ENCODE measurements around the gene SPCS1. TPM values are rescaled to one million over a fixed set of nuclear protein-coding genes. Genes with fewer than 3 reads are reported as not detected.
A peak's percentile ranks its signal among the peaks of the same experiment; 100 is the strongest.

SPCS1 gene
- polyA plus RNA-seq, 2 of the 4 experiments (the other 2 are of a cell fraction) = 180 to 184 TPM

DNA sequence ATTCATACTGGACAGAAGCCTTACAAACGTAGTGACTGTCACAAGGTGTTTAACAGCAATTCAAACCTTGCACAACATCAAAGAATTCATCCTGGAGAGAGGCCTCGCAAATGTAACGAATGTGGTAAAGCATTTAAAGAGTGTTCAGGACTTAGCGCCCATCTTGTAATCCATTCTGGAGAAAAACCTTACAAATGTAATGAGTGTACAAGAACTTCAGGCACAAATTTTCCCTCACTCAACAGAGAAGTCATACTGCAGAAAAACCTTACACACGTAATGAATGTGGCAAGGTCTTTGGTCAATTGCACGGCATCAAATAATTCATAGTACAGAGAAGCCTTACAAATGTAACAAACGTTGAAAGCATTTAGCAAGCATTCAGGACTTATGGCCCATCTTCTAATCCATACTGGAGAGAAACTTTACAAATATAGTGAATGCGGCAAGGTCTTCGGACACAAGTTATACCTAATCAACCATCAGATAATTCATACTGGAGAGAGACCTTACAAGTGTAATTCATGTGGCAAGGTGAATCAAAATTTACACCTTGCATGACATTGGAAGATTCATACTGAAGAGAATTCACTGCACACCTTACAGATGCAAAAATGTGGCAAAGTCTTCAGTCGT lies 27.5 kb downstream of the SPCS1 start (continued):
- TF ChIP-seq, protein P1, sequence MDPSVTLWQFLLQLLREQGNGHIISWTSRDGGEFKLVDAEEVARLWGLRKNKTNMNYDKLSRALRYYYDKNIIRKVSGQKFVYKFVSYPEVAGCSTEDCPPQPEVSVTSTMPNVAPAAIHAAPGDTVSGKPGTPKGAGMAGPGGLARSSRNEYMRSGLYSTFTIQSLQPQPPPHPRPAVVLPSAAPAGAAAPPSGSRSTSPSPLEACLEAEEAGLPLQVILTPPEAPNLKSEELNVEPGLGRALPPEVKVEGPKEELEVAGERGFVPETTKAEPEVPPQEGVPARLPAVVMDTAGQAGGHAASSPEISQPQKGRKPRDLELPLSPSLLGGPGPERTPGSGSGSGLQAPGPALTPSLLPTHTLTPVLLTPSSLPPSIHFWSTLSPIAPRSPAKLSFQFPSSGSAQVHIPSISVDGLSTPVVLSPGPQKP (IDR thresholded peaks at IDR 0.05; ENCODE audit: low read depth, low read length) = no peak
- no peak for TF ChIP-seq ZSCAN20 (CRISPR knock-in tag; IDR thresholded peaks at IDR 0.05)

DNA sequence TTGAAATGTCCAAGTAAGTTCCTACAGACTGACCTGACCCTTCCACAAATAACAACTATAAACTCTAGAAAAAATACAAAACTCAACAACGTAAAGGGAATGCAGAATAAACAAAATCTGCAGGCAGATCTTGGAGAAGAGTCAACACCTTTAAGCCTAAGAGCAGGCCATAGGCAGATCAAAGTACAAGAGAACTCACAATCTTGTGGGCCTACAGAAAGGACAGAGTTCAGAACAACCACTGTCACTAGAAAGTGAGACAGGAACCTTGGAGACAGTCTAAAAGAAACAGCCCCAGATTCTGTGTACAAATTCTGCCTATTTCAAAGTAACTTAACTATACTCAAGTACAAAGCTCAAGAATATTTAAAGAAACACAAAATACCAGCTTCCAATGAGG lies 33.8 kb downstream of the SPCS1 start:
- ChIA-PET CTCF (interaction anchor here (1.0 kb wide), 1 partner anchor 101 kb away, joined by 3 read pairs; no protein-coding TSS in a partner anchor), POLR2A (no interaction called here)
- Histone ChIP-seq H3K27ac (no peak overlapping the region), H3K4me2 (no peak overlapping the region), H3K9me3 (no peaks in the 10 kb centered on the region), H3K4me3 (no peak overlapping the region), H3K4me1 (no peaks in the 10 kb centered on the region)
- ATAC-seq (no peak), DNase-seq (ENCODE audit: low read depth in 1 of 2, low spot score in 1 of 2) (no peak), FAIRE-seq (no peak)
- TF ChIP-seq NPAS2 (CRISPR knock-in tag; IDR thresholded peaks at IDR 0.05; ENCODE audit: borderline replicate concordance) (no peak), FOXS1 (CRISPR knock-in tag; IDR thresholded peaks at IDR 0.05) (no peak), CBX2 (IDR thresholded peaks at IDR 0.05; ENCODE audit: borderline replicate concordance, low read depth) (no peak), CBX8 (IDR thresholded peaks at IDR 0.05) (no peak), KDM1A (IDR thresholded peaks at IDR 0.05; ENCODE audit: low read depth) (no peak), ZC3H11A (IDR thresholded peaks at IDR 0.05) (no peak), POLR2AphosphoS2 (conservative IDR thresholded peaks at IDR 0.05; ENCODE audit: low read length) (no peak), JUNB (IDR thresholded peaks at IDR 0.05) (no peak), ZNF302 (CRISPR knock-in tag; IDR thresholded peaks at IDR 0.05) (no peak)
- TF ChIP-seq, protein P2, sequence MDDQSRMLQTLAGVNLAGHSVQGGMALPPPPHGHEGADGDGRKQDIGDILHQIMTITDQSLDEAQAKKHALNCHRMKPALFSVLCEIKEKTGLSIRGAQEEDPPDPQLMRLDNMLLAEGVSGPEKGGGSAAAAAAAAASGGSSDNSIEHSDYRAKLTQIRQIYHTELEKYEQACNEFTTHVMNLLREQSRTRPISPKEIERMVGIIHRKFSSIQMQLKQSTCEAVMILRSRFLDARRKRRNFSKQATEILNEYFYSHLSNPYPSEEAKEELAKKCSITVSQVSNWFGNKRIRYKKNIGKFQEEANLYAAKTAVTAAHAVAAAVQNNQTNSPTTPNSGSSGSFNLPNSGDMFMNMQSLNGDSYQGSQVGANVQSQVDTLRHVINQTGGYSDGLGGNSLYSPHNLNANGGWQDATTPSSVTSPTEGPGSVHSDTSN (IDR thresholded peaks at IDR 0.05) = no peak
- 71% methylated on average over 1 of the region's 1 CpG for WGBS (ENCODE audit: missing lambda C conversion rate)

DNA sequence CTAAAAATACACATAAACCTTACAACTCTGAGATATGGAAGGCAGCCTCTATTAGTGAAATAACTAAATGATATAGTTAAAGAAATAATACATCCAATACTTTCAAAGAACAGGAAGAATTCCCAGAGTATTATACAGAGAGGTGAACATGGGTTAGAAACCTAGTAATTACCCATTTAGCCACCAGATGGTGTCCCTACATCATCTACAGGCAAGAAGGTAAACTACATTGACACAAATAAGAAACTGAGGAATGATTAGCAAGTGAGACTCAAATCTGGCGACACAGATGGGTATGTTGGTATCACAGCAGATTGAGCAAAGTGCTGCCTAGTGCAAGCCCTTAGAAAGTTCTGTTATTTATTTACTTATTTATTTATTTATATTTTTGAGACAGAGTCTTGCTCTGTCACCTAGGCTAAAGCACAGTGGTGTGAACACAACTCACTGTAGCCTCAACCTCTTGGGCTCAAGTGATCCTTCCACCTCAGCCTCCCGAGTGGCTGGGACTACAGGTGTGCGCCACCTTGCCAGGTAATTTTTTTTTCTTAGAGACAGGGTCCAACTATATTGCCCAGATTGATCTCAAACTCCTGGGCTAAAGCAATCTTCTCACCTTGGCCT lies 36.6 kb downstream of the SPCS1 start:
- no peak overlapping the region for H3K27ac ChIP-seq
- ChIA-PET POLR2A (no interaction called here), CTCF (interaction anchor here (0.6 to 2.3 kb wide), 6 partner anchors 11 to 331 kb away, joined by 3 to 5 read pairs (median 3); no protein-coding TSS in a partner anchor)
- peak; percentile 43; the same call in 2 of the 3 replicates for TF ChIP-seq SMC3 (IDR thresholded peaks at IDR 0.05)
- TF ChIP-seq HOXB13 (CRISPR knock-in tag; IDR thresholded peaks at IDR 0.05; ENCODE audit: low read depth) = no peak
- TF ChIP-seq RAD21 (conservative IDR thresholded peaks at IDR 0.05 in 1 of 2, IDR thresholded peaks at IDR 0.05 in 1 of 2) = peak; percentile 56 to 68
- TF ChIP-seq, protein P3, sequence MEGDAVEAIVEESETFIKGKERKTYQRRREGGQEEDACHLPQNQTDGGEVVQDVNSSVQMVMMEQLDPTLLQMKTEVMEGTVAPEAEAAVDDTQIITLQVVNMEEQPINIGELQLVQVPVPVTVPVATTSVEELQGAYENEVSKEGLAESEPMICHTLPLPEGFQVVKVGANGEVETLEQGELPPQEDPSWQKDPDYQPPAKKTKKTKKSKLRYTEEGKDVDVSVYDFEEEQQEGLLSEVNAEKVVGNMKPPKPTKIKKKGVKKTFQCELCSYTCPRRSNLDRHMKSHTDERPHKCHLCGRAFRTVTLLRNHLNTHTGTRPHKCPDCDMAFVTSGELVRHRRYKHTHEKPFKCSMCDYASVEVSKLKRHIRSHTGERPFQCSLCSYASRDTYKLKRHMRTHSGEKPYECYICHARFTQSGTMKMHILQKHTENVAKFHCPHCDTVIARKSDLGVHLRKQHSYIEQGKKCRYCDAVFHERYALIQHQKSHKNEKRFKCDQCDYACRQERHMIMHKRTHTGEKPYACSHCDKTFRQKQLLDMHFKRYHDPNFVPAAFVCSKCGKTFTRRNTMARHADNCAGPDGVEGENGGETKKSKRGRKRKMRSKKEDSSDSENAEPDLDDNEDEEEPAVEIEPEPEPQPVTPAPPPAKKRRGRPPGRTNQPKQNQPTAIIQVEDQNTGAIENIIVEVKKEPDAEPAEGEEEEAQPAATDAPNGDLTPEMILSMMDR (IDR thresholded peaks at IDR 0.05) = peak; percentile 59
- no peaks in the 10 kb centered on the region for H3K9me3 ChIP-seq
- peak; percentile 31 to 33 for DNase-seq (ENCODE audit: low read depth in 1 of 2, low spot score in 1 of 2)
- WGBS (ENCODE audit: missing lambda C conversion rate) = 66% methylated on average over 3 of the region's 3 CpGs
- FAIRE-seq = no peak
- H3K4me3 ChIP-seq = no peak overlapping the region
- no peaks in the 10 kb centered on the region for H3K4me1 ChIP-seq
- peak; percentile 66 to 83; a peak in 3 of 6 replicates for ATAC-seq
- no peak overlapping the region for H3K4me2 ChIP-seq

DNA sequence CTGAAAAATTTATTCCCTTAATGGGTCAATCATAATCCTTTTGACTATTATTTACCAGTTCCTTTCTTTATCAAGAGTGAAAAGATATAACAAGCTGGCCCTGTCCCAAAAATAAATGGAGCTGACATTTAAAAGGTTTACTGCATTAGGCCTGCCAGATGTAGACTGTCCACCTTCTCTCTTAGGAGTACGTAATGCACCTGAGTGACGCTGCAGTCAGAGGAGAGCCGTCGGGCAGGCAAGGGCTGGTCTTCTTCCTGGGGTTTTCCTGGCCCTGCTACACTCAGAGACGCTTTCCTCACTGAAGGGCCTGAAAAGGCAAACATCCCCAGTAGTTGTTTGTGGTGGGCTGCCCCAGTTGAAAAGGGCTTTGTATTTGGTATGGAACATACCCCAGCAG lies 37.2 kb downstream of the SPCS1 start:
- no peak overlapping the region for H3K4me3 ChIP-seq
- TF ChIP-seq, protein P4, sequence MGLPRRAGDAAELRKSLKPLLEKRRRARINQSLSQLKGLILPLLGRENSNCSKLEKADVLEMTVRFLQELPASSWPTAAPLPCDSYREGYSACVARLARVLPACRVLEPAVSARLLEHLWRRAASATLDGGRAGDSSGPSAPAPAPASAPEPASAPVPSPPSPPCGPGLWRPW (IDR thresholded peaks at IDR 0.05) = no peak
- TF ChIP-seq POLR2A (IDR thresholded peaks at IDR 0.05; ENCODE audit: low read length) (no peak), RFX5 (IDR thresholded peaks at IDR 0.05) (no peak), HEYL (CRISPR knock-in tag; IDR thresholded peaks at IDR 0.05) (no peak)
- TF ChIP-seq, protein P5, sequence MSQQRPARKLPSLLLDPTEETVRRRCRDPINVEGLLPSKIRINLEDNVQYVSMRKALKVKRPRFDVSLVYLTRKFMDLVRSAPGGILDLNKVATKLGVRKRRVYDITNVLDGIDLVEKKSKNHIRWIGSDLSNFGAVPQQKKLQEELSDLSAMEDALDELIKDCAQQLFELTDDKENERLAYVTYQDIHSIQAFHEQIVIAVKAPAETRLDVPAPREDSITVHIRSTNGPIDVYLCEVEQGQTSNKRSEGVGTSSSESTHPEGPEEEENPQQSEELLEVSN (IDR thresholded peaks at IDR 0.05; ENCODE audit: borderline replicate concordance, low read depth) = no peak
- POLR2A ChIA-PET = no interaction called here
- ATAC-seq = no peak
- H3K4me1 ChIP-seq = no peaks in the 10 kb centered on the region
- 97% methylated on average over 5 of the region's 5 CpGs for WGBS (ENCODE audit: missing lambda C conversion rate)
- no peak for FAIRE-seq
- CTCF ChIA-PET = interaction anchor here (0.6 to 1.3 kb wide), 4 partner anchors 10 to 330 kb away, joined by 3 to 4 read pairs (median 3); no protein-coding TSS in a partner anchor
- H3K9me3 ChIP-seq = no peaks in the 10 kb centered on the region
- H3K4me2 ChIP-seq = no peak overlapping the region
- DNase-seq (ENCODE audit: low read depth in 1 of 2, low spot score in 1 of 2) = no peak
- H3K27ac ChIP-seq = no peak overlapping the region
